Measurements from ENCODE around the gene IL2RG.

DNA sequence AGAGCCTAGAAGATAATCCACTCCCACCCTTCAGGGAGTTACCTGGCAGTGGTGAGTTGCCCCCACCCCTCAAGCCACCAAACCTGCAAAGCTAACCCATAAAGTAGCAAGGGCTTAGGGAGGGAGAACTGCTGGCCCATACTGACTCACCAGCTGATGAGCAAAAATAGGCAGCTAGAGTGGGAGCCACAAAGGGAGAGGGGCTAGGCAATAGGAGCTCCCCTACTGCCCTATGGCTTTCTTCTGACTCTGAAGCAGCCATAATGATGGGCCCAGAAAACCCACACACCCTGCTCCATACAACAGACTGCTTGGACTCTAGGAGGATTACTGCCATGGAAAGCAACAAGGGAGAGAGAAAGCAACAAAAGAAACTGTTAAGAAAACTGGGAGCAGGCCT lies 51.2 kb downstream of the IL2RG start:
- TF ChIP-seq GATA2 (IDR thresholded peaks at IDR 0.05; ENCODE audit: low read depth, low read length) (no peak), GATA3 (IDR thresholded peaks at IDR 0.05; ENCODE audit: low read depth, low read length) (no peak)

Data from SH-SY5Y (cell line).